IPS DF 19.7 (cell line): ENCODE measurements around the gene CILP2.

ENCODE experiments used
- DNase-seq: peaks from one replicate; pipeline ENCODE4 v3.0.0-alpha.2; 2013; ENCODE audit warnings: low read depth, low spot score

CILP2 gene

GRCh38 chr19:19543640-19544039, 5.6 kb downstream of the CILP2 start:
- DNase-seq = no peak

GRCh38 chr19:19544257-19544953, 6.3 kb downstream of the CILP2 start:
- DNase-seq = no peak

- DNase-seq = no peak
These were observed 7.0 kb downstream of the CILP2 start for GRCh38 chr19:19544954-19545591.

- no peak for DNase-seq
These were observed 7.6 kb downstream of the CILP2 start for GRCh38 chr19:19545707-19546106.

GRCh38 chr19:19546751-19547162, 8.7 kb downstream of the CILP2 start:
- no peak for DNase-seq

- no peak for DNase-seq
These were observed 9.7 kb downstream of the CILP2 start for GRCh38 chr19:19547674-19548336.

GRCh38 chr19:19548915-19549759, 11.1 kb downstream of the CILP2 start:
- no peak for DNase-seq

- no peak for DNase-seq
These were observed 11.9 kb downstream of the CILP2 start for GRCh38 chr19:19549804-19550464.

- DNase-seq = no peak
These were observed 12.4 kb downstream of the CILP2 start for GRCh38 chr19:19550485-19550929.

GRCh38 chr19:19550972-19551852, 13.1 kb downstream of the CILP2 start:
- DNase-seq = no peak

- no peak for DNase-seq
These were observed 13.8 kb downstream of the CILP2 start for GRCh38 chr19:19551853-19552192.

- no peak for DNase-seq
These were observed 14.7 kb downstream of the CILP2 start for GRCh38 chr19:19552798-19553197.

- DNase-seq = no peak
These were observed 15.6 kb downstream of the CILP2 start for GRCh38 chr19:19553670-19554069.

- DNase-seq = no peak
These were observed 16.3 kb downstream of the CILP2 start for GRCh38 chr19:19554074-19555023.

GRCh38 chr19:19558055-19558454, 20.0 kb downstream of the CILP2 start:
- DNase-seq = no peak

GRCh38 chr19:19558636-19559035, 20.6 kb downstream of the CILP2 start:
- DNase-seq = no peak

- DNase-seq = no peak
These were observed 21.9 kb downstream of the CILP2 start for GRCh38 chr19:19559931-19560330.

- no peak for DNase-seq
These were observed 24.0 kb downstream of the CILP2 start for GRCh38 chr19:19561946-19562664.
